ENCODE measurements around the gene CAMK1.

DNA sequence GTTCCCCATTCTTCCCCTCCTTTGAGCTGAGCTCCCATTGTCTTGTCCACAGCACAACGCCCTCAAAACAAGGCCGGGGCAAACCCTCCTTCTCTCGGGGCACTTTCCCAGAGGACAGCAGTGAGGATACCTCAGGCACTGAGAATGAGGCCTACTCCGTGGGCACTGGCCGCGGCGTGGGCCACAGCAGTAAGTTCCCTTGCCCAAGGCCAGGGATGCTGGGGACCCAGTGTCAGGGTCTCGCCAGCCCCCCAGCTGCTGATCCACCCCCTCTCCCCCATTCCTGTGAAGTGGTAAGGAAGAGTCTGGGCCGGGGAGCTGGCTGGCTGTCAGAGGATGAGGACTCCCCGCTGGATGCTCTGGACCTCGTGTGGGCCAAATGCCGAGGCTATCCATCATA is 24.2 kb downstream of the CAMK1 start:
- no peak for TF ChIP-seq CTCF (IDR thresholded peaks at IDR 0.05)
- TF ChIP-seq POLR2A (IDR thresholded peaks at IDR 0.05) = no peak

Measured in esophagus squamous epithelium (tissue), 4 donors.